IPS-NIHi7 (cell line): ENCODE results near the gene HAPLN3.

Experiments
- DNase-seq: peaks from one replicate; pipeline ENCODE4 v3.0.0; 2012; ENCODE audit warnings: mixed read lengths; ENCODE audit errors: extremely low spot score

Gene HAPLN3

GRCh38 chr15:88911766-88912118 is 16.4 kb upstream of the HAPLN3 start:
- DNase-seq = peak; percentile 81

- no peak for DNase-seq
Observed at GRCh38 chr15:88909956-88910831, 14.8 kb upstream of the HAPLN3 start.

GRCh38 chr15:88908697-88909621 is 13.6 kb upstream of the HAPLN3 start:
- DNase-seq = no peak

DNA sequence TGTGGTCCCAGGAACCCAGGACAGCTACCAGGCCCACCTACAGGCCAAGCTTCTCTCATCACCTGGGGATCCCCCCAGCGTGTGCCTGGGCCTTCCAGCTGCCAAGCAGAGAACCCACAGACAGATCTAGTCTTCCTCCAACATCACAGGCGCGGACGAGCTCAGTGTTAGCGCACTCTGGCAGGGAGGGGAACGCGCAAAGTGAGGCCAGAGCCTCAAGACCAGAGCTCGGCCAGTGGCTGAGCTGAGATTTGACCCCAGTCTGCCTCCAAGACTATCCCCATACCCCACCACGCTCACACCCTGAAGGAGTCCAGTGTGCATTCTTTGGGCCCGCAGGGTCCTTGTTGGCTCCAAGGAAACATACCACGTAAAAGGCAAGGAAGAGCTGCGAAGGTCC is 12.8 kb upstream of the HAPLN3 start:
- no peak for DNase-seq

- DNase-seq = no peak
Observed at GRCh38 chr15:88907111-88907510, 11.8 kb upstream of the HAPLN3 start.

DNA sequence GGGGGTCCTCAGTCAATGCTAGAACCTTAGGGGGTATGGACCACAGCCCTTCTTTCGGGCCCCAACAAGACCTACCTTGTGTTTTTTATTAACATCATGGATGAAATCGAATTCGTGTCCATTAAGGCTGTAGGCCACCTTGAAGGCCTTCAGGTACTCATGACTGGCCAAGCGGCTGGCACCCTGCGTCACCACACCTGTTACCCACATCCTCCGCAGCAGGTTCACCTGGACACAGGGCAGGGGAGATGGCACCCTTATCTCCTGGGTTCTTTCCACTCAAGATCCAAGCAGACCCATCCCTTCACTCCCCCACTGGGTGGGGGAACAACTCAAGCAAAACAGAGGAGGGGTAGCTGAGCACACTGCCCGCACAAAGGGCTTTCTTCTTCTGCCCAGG is 11.2 kb upstream of the HAPLN3 start:
- no peak for DNase-seq

DNA sequence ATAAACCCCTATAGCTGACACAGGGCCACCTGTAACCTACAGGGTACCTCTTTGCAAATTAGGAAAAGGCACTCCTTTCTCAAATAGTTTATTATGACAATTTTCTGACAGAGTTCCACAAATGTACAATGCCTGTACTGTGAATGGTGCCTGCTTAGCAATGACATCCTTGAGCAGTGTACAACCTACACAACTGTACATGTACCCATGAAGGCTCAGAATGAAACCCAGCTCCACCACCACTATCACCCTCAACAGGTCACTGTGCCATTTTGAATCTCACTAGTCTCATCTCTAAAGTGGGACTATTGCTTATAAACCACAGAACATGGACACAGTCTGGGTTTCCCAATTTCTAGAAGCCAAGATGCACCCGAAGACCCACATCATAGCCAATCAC is 10.8 kb upstream of the HAPLN3 start:
- no peak for DNase-seq

GRCh38 chr15:88905576-88905975 is 10.2 kb upstream of the HAPLN3 start:
- no peak for DNase-seq

GRCh38 chr15:88904624-88905327 is 9.4 kb upstream of the HAPLN3 start:
- DNase-seq = peak; percentile 85

DNA sequence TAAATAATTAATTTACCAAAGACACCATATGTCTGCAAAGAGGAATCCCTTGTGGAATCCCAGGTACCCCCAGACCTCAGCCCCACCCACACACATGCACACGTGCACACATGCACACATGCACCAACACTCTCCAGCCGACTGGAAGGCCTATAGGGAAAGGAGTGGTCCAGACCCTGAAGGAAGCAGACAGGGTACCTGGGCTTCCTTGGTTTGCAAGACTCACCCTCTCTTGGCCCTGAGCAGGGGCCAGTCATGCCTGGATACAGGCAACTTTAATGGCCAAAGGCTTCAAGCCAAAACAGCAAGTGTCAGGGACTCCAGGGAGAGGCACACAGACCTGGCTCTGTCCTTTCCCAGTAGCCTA is 8.9 kb upstream of the HAPLN3 start:
- DNase-seq = no peak

GRCh38 chr15:88902846-88903245 is 7.5 kb upstream of the HAPLN3 start:
- no peak for DNase-seq

DNA sequence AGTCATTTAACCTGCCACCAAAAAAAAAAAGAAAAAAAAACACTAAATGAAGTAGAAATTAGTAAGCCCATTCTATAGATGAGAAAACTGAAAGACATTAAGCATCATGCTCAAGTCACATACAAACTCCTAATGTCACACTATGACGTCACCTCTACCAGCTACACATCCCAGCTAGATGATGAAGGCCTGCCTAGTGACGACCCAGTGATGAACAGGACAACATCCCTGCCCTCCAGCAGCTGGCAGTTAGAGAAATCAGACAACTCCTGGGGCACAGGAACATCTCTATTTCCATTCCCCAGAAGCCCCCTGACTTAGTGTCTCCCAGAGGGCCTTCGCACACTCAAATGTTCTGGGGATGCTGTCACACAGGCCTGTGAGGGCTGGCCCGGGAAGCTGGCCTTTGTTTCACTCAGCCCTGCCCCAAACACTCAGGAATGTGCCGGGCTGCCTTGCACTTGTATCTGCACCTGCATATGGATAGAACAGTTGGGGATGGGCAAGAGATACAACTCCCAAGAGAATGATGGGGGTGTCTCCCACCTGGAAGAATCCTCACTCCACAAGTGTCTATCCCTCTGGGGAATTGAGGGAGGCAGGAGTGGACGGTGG is 7.0 kb upstream of the HAPLN3 start:
- DNase-seq = no peak

DNA sequence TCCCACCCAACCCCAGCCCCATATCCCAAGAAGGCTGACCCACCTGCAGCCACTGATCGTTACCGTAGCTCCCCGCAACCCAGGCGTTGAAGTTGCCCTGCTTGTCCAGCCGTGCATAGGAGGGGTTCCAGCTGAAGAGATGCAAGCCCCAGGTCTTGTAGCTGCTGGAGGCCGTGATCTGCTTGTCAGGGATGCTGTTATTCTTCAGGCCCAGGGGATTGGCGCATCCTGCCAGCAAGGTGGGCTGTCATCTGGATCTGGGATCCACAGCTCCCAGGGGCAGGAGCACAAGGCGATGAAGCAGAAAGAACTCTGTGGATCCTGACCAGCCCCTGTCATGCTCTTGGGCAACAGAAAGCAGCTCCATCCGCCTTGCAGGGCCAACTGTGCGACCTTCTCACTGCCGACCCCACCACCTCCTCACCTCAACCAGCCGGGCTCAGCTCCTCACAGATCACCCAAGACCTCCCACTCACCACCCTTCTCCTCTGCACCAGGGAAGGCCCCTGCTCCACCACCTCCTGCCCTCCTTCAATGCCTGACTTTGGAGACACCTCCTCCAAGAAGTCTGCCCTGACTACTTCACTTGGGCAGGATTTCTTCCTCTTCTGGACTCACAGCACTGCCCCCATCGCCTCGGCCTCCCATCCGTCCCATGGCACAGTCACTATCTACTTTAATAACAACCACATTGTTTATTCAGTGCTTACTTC is 6.3 kb upstream of the HAPLN3 start:
- no peak for DNase-seq

GRCh38 chr15:88900982-88901418 is 5.7 kb upstream of the HAPLN3 start:
- no peak for DNase-seq

DNA sequence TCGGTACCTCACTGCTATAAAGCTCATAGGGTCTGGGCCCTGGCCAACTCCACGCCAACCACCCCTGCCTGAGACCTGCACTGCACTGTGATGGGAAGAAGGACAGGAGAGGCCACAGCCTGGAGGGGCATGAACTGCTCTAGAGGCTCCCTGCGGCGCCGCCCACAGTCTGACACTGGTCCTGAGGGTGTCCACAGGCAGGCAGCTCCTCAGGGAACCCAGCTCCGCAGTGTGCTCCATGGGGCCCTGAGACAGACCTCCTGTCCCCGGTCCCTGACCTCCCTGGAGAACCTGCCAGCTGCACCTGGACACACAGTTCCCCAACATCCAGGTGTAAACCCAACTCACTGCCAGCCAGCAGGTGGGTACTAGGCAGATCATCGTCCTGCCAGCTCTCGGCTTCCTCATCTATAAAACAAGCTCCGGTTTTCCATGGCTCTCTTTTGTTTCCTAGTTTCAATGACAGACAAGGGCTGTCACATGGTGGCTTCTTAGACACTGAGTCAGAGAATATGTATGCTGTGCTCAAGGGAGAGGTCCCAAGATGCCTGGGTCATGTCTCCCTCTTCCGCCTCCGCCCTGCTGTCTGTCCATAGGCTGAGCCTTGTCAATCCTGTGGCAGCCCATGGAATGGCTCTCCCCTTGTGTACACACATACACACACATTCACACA is 5.1 kb upstream of the HAPLN3 start:
- no peak for DNase-seq

DNA sequence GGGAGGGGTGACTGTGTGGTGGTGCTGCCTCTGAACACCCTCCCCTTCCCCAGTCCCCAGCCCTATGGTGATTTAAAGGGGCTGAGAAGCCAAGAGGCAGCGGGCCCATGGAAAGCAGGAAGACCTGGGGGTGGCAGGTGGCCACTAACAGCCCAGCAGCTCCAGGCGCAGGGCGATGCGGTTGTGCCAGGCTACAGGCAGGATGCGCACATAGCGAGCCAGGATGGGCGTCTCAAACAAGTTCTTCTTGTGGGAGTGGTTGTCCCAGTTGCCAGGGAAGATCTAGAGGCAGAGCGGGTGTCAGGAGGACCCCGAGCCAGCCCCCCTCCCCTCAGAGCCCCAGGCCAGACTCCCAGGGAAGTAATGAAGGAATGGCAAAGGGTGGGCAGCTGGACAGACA is 3.9 kb upstream of the HAPLN3 start:
- no peak for DNase-seq

- DNase-seq = no peak
Observed at GRCh38 chr15:88898736-88899135, 3.4 kb upstream of the HAPLN3 start.

DNA sequence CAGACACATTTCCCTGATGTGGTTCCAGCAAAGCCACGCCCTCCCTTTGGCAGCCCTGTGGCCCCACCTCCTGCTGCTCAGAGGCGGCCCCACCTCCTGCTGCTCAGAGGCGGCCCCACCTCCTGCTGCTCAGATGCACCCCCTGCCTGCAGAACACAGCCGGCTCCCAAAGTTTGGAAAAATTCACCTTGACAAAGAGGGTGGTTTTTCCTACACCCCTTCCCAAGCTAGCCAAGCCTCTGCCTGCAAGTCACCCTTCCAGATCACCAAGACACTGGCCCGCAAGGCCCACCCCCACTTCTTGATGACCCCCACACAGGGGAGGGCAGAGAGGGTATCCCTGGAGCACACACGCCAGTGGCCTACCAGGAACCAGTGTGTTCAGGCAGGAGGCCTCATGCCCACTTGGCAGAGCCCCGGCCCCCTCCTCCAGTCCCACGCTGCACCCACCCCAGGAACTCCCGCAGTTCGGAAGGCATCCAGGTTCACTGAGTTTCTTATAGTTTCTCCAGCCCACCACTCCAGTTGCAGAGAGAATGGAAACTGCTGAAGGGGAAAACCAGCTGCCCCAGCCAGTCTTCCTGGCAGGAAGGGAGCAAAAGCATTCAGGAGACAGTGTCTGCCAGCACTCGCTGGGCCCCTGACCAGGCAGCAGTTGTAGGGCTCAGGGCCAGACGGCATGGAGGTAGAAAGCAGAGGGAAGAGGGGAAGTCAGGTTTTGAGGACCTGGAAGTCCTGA is 2.3 kb upstream of the HAPLN3 start:
- peak; percentile 31 for DNase-seq

DNA sequence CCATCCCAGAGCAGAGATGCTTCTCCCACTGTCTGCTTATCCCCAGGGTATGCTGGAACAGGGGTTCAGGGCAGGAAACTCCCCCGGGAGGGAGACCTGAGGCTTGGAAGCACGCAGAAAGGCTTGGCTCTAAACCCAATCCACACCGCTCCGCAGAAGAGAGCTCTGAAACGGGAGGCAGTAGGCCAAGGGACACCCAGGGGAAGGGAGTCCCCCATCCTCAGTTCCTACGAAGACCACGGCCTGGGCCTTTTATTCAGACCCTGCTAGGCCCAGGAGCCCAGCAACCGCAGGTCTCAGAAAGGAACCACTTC is 1.8 kb upstream of the HAPLN3 start:
- no peak for DNase-seq
